ENCODE results near the gene BCAM.

DNA sequence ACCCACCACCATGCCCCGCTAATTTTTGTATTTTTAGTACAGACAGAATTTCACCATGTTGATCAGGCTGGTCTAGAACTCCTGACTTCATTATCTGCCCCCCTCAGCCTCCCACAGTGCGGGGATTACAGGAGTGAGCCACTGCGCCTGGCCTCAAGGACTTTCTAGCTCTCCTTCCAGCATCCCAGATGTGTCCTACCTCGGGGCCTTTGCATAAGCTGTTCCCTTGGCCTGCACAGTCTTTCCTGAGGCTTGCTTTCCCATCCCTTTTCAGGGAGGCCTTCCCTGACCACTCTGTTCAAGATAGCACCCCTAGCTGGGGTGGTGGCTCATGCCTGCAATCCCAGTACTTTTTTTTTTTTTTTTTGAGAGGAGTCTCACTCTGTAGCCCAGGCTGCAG is 14.3 kb upstream of the BCAM start:
- TF ChIP-seq EZH2 (IDR thresholded peaks at IDR 0.05; ENCODE audit: insufficient read depth, poor library complexity, severe bottlenecking) (no peak), EZH2phosphoT487 (IDR thresholded peaks at IDR 0.05; ENCODE audit: insufficient read depth, low read depth) (no peak)
